ENCODE measurements around the gene REV3L. TPM values are rescaled to one million over a fixed set of nuclear protein-coding genes. Genes with fewer than 3 reads are reported as not detected.

Gene REV3L
- total RNA-seq, 1 experiment from 2014 or later = 25.3 TPM

DNA sequence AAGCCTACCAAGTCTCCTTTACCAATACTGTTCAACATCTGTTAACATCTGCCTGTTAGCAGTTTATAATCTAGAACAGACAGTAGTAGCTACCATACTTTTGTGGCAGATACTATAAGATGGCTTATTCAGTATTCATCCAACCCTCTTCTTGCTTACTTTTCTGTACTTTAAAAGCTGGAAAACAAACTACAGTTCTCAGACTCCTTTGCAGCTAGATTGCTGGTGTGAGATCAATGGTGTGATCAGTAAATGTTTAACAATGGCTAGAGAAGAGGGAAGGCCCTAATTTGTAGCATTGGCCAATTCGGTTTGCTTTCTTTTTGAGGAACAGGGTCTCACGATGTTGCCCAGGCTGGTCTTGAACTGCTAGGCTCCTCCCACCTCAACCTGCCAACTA, 3.5 kb upstream of the REV3L start:
- BruUV-seq (replicated peaks) = no TSS peak
- no peaks in the 10 kb centered on the region for H3K27me3 ChIP-seq (ENCODE audit: low read length)
- peaks cover 13% of the 10 kb centered on the region for H3K4me1 ChIP-seq (ENCODE audit: insufficient read depth, low read length)
- no peak overlapping the region for H3K4me2 ChIP-seq (ENCODE audit: low read length)
- H3K27ac ChIP-seq (ENCODE audit: low read length) = no peak overlapping the region
- no peak overlapping the region for H3K9ac ChIP-seq (ENCODE audit: low read length)
- ChIA-PET POLR2A (ENCODE audit: unreplicated experiment) (no interaction called here), CTCF (no interaction called here)
- TF ChIP-seq EZH2 (IDR thresholded peaks at IDR 0.05; ENCODE audit: low read length, unreplicated experiment) (no peak), EZH2phosphoT487 (IDR thresholded peaks at IDR 0.05; ENCODE audit: borderline replicate concordance, low read length) (no peak)
- TF ChIP-seq, protein P1, sequence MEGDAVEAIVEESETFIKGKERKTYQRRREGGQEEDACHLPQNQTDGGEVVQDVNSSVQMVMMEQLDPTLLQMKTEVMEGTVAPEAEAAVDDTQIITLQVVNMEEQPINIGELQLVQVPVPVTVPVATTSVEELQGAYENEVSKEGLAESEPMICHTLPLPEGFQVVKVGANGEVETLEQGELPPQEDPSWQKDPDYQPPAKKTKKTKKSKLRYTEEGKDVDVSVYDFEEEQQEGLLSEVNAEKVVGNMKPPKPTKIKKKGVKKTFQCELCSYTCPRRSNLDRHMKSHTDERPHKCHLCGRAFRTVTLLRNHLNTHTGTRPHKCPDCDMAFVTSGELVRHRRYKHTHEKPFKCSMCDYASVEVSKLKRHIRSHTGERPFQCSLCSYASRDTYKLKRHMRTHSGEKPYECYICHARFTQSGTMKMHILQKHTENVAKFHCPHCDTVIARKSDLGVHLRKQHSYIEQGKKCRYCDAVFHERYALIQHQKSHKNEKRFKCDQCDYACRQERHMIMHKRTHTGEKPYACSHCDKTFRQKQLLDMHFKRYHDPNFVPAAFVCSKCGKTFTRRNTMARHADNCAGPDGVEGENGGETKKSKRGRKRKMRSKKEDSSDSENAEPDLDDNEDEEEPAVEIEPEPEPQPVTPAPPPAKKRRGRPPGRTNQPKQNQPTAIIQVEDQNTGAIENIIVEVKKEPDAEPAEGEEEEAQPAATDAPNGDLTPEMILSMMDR (conservative IDR thresholded peaks at IDR 0.05; ENCODE audit: low read depth, low read length) = no peak
- peaks cover 43% of the 10 kb centered on the region for H3K79me2 ChIP-seq (ENCODE audit: low read length)
- H3K4me3 ChIP-seq (ENCODE audit: low read length) = no peak overlapping the region
- H2AFZ ChIP-seq (ENCODE audit: low read length) = no peak overlapping the region
- H3K9me2 ChIP-seq (replicated peaks; ENCODE audit: low read length) = no peaks in the 10 kb centered on the region
- H3K9me3 ChIP-seq (ENCODE audit: low read length) = no peaks in the 10 kb centered on the region
- 0 out of 2 replicates have a peak, but pooled peaks cover 2% of the 10 kb centered on the region for H4K20me1 ChIP-seq (ENCODE audit: low read length)
- intact Hi-C loops (cut with micrococcal nuclease) = loop anchor here (10.0 kb wide), 2 partner anchors 168 to 558 kb away; no protein-coding TSS in a partner anchor
- ATAC-seq (no peak), DNase-seq (no peak)
- H3K36me3 ChIP-seq (ENCODE audit: low read depth, low read length) = no peaks in the 10 kb centered on the region
- no peaks in the 10 kb centered on the region for H3F3A ChIP-seq (ENCODE audit: low read length, unreplicated experiment)

DNA sequence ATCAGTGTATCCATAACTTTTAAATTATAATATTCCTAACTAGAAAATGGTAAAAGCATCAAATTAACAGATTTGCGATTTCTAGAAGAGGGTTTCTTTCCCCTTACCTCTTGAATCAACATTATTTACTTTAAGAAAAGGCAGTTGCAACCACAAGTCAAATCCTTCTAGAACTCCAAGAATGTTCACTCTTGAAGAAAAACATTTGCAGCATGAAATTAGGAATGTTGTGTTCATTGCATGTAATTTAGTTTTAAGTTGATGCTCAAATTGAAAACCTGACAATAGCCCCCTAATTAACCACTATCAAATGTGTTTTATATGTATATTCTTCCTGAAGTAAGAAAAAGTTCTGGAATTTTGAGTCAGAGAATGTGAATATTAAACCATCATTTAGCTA, 2.3 kb upstream of the REV3L start:
- peak overlapping the region; percentile 87 for H3K4me2 ChIP-seq (ENCODE audit: low read length)
- H3F3A ChIP-seq (ENCODE audit: low read length, unreplicated experiment) = no peaks in the 10 kb centered on the region
- no peaks in the 10 kb centered on the region for H3K9me2 ChIP-seq (replicated peaks; ENCODE audit: low read length)
- ChIA-PET POLR2A (ENCODE audit: unreplicated experiment) (interaction anchor here (0.6 to 0.7 kb wide), 2 partner anchors 103 to 983 kb away, joined by 3 to 15 read pairs; no protein-coding TSS in a partner anchor), CTCF (no interaction called here)
- ATAC-seq = no peak
- H3K27me3 ChIP-seq (ENCODE audit: low read length) = no peaks in the 10 kb centered on the region
- H3K4me1 ChIP-seq (ENCODE audit: insufficient read depth, low read length) = peaks cover 13% of the 10 kb centered on the region
- H3K36me3 ChIP-seq (ENCODE audit: low read depth, low read length) = no peaks in the 10 kb centered on the region
- TF ChIP-seq EZH2 (IDR thresholded peaks at IDR 0.05; ENCODE audit: low read length, unreplicated experiment) (no peak), EZH2phosphoT487 (IDR thresholded peaks at IDR 0.05; ENCODE audit: borderline replicate concordance, low read length) (no peak)
- TF ChIP-seq, protein P1 (conservative IDR thresholded peaks at IDR 0.05; ENCODE audit: low read depth, low read length) = no peak
- no peaks in the 10 kb centered on the region for H3K9me3 ChIP-seq (ENCODE audit: low read length)
- no peak for DNase-seq
- intact Hi-C loops (cut with micrococcal nuclease) = loop anchor here (1.0 to 10.0 kb wide), 3 partner anchors 106 to 559 kb away; no protein-coding TSS in a partner anchor
- no peak overlapping the region for H2AFZ ChIP-seq (ENCODE audit: low read length)
- H4K20me1 ChIP-seq (ENCODE audit: low read length) = 0 out of 2 replicates have a peak, but pooled peaks cover 5% of the 10 kb centered on the region
- no TSS peak for BruUV-seq (replicated peaks)
- H3K79me2 ChIP-seq (ENCODE audit: low read length) = peaks cover 55% of the 10 kb centered on the region
- peak overlapping the region; percentile 96 for H3K4me3 ChIP-seq (ENCODE audit: low read length)
- peak overlapping the region; percentile 88; the same call in 1 of the 2 replicates for H3K9ac ChIP-seq (ENCODE audit: low read length)
- H3K27ac ChIP-seq (ENCODE audit: low read length) = no peak overlapping the region

DNA sequence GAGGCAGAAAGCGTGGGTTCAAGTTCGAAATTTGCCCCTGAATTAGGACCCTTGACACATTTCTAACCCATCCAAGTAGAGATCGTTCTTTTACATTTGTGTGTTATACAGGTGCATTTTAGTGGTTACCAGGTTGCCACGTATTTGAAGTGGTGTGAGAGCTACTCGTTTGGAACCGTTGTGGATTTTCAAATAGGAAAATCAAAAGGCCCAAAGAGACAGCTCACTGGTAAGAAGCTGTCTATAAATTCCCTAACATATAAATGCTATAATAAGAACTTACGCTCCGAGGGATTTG, 1.6 kb upstream of the REV3L start:
- TF ChIP-seq EZH2 (IDR thresholded peaks at IDR 0.05; ENCODE audit: low read length, unreplicated experiment) = no peak
- no peak for TF ChIP-seq EZH2phosphoT487 (IDR thresholded peaks at IDR 0.05; ENCODE audit: borderline replicate concordance, low read length)
- TF ChIP-seq, protein P1 (conservative IDR thresholded peaks at IDR 0.05; ENCODE audit: low read depth, low read length) = no peak
- peaks cover 62% of the 10 kb centered on the region for H3K79me2 ChIP-seq (ENCODE audit: low read length)
- H3K9me3 ChIP-seq (ENCODE audit: low read length) = no peaks in the 10 kb centered on the region
- peak overlapping the region; percentile 83 for H3K27ac ChIP-seq (ENCODE audit: low read length)
- DNase-seq (no peak), ATAC-seq (no peak)
- H3K4me3 ChIP-seq (ENCODE audit: low read length) = peak overlapping the region; percentile 96
- intact Hi-C loops (cut with micrococcal nuclease) = loop anchor here (5.0 to 10.0 kb wide), 3 partner anchors 102 to 560 kb away; no protein-coding TSS in a partner anchor
- peaks cover 17% of the 10 kb centered on the region for H3K4me1 ChIP-seq (ENCODE audit: insufficient read depth, low read length)
- peak overlapping the region; percentile 87 for H3K4me2 ChIP-seq (ENCODE audit: low read length)
- no peaks in the 10 kb centered on the region for H3K9me2 ChIP-seq (replicated peaks; ENCODE audit: low read length)
- ChIA-PET POLR2A (ENCODE audit: unreplicated experiment) (interaction anchor here (0.6 kb wide), 1 partner anchor 103 kb away, joined by 15 read pairs; no protein-coding TSS in a partner anchor), CTCF (no interaction called here)
- no peaks in the 10 kb centered on the region for H3K27me3 ChIP-seq (ENCODE audit: low read length)
- H3K9ac ChIP-seq (ENCODE audit: low read length) = peak overlapping the region; percentile 88
- no peaks in the 10 kb centered on the region for H3F3A ChIP-seq (ENCODE audit: low read length, unreplicated experiment)
- H2AFZ ChIP-seq (ENCODE audit: low read length) = peak overlapping the region; percentile 84
- H3K36me3 ChIP-seq (ENCODE audit: low read depth, low read length) = no peaks in the 10 kb centered on the region
- BruUV-seq (replicated peaks) = no TSS peak
- H4K20me1 ChIP-seq (ENCODE audit: low read length) = peaks cover 5% of the 10 kb centered on the region; the same call in 1 of the 2 replicates

Measured in PC-3 (cell line).